MM.1S (cell line): Measurements from ENCODE around the gene RXFP1.

Experiments used
- DNase-seq: peaks from one replicate; pipeline ENCODE4 v3.0.0-alpha.2; 2015
- H2AFZ ChIP-seq: fragments of 300-600 bp; sonication (generic); 2 replicates; pipeline ENCODE4 v1.6.0; 2016; ENCODE audit warnings: antibody characterized with exemption, low read length
- H3F3A ChIP-seq: fragments of 300-600 bp; sonication (generic); 2 replicates; pipeline ENCODE4 v1.6.1; 2016; ENCODE audit warnings: mild to moderate bottlenecking, antibody characterized with exemption, low read length, moderate library complexity, mixed read lengths; ENCODE audit not compliant: insufficient read depth
- H3K27ac ChIP-seq: fragments of 300-600 bp; sonication (generic); 2 replicates; pipeline ENCODE4 v1.5.1; 2016; ENCODE audit warnings: mild to moderate bottlenecking, low read length
- H3K27me3 ChIP-seq: fragments of 300-600 bp; sonication (generic); replicated peaks from 2 replicates; pipeline ENCODE4 v1.6.0; 2016; ENCODE audit warnings: low read length; ENCODE audit not compliant: insufficient read depth
- H3K36me3 ChIP-seq: fragments of 300-600 bp; sonication (generic); replicated peaks from 2 replicates; pipeline ENCODE4 v1.6.1; 2016; ENCODE audit warnings: mild to moderate bottlenecking, low read length, mixed read lengths; ENCODE audit not compliant: insufficient read depth
- H3K4me1 ChIP-seq: fragments of 300-600 bp; sonication (generic); 2 replicates; pipeline ENCODE4 v1.6.1; 2016; ENCODE audit warnings: low read length, mixed read lengths
- H3K4me2 ChIP-seq: fragments of 300-600 bp; sonication (generic); 2 replicates; pipeline ENCODE4 v1.6.0; 2016; ENCODE audit warnings: low read depth, low read length
- H3K4me3 ChIP-seq: fragments of 300-600 bp; sonication (generic); 2 replicates; pipeline ENCODE4 v1.5.1; 2016; ENCODE audit warnings: low read length, mixed read lengths
- H3K79me2 ChIP-seq: fragments of 300-600 bp; sonication (generic); 2 replicates; pipeline ENCODE4 v1.6.1; 2016; ENCODE audit warnings: mixed run types, low read length, mixed read lengths
- H3K9ac ChIP-seq: fragments of 300-600 bp; sonication (generic); 2 replicates; pipeline ENCODE4 v1.6.1; 2016; ENCODE audit warnings: low read length, mixed read lengths
- H3K9me2 ChIP-seq: fragments of 300-600 bp; sonication (generic); replicated peaks from 2 replicates; pipeline ENCODE4 v1.6.1; 2016; ENCODE audit warnings: mild to moderate bottlenecking, low read length, mixed read lengths; ENCODE audit not compliant: insufficient read depth
- H3K9me3 ChIP-seq: fragments of 300-600 bp; sonication (generic); replicated peaks from 2 replicates; pipeline ENCODE4 v1.6.1; 2016; ENCODE audit warnings: mild to moderate bottlenecking, low read length, mixed read lengths; ENCODE audit not compliant: insufficient read depth
- H4K20me1 ChIP-seq: fragments of 300-600 bp; sonication (generic); 2 replicates; pipeline ENCODE4 v1.6.1; 2016; ENCODE audit warnings: mild to moderate bottlenecking, low read length, moderate library complexity, mixed read lengths; ENCODE audit not compliant: insufficient read depth
- CTCF ChIP-seq: fragments of 300-600 bp; sonication (generic); IDR thresholded peaks from 2 replicates; pipeline ENCODE4 v1.5.1; 2016; ENCODE audit warnings: antibody characterized with exemption, low read length, mixed read lengths
- EZH2 ChIP-seq: fragments of 300-600 bp; sonication (generic); optimal IDR thresholded peaks from 2 replicates; pipeline ENCODE3; 2017; ENCODE audit warnings: low read depth, mild to moderate bottlenecking, antibody characterized with exemption, low read length, mixed read lengths
- EZH2phosphoT487 ChIP-seq: fragments of 300-600 bp; sonication (generic); IDR thresholded peaks from 2 replicates; pipeline ENCODE4 v1.6.1; 2018; ENCODE audit warnings: antibody characterized with exemption, low read length

Gene RXFP1

GRCh38 chr4:158490629-158491028, 31.1 kb upstream of the RXFP1 start:
- H3K4me1 ChIP-seq = no peaks in the 10 kb centered on the region
- no peak overlapping the region for H3K9ac ChIP-seq
- TF ChIP-seq EZH2 = no peak
- no peak for TF ChIP-seq EZH2phosphoT487
- TF ChIP-seq CTCF = no peak
- no peaks in the 10 kb centered on the region for H4K20me1 ChIP-seq
- no peaks in the 10 kb centered on the region for H3K36me3 ChIP-seq
- DNase-seq = no peak
- H3K9me3 ChIP-seq = no peaks in the 10 kb centered on the region
- H3F3A ChIP-seq = no peaks in the 10 kb centered on the region
- H2AFZ ChIP-seq = no peak overlapping the region
- no peaks in the 10 kb centered on the region for H3K27me3 ChIP-seq
- no peak overlapping the region for H3K27ac ChIP-seq
- H3K4me2 ChIP-seq = no peak overlapping the region
- no peaks in the 10 kb centered on the region for H3K9me2 ChIP-seq
- H3K79me2 ChIP-seq = no peaks in the 10 kb centered on the region
- H3K4me3 ChIP-seq = no peak overlapping the region

- Histone ChIP-seq H2AFZ (no peak overlapping the region), H3F3A (no peaks in the 10 kb centered on the region), H3K9ac (no peak overlapping the region), H3K4me3 (no peak overlapping the region), H3K9me2 (no peaks in the 10 kb centered on the region), H3K27ac (no peak overlapping the region), H3K9me3 (no peaks in the 10 kb centered on the region), H3K79me2 (no peaks in the 10 kb centered on the region), H3K36me3 (no peaks in the 10 kb centered on the region), H4K20me1 (no peaks in the 10 kb centered on the region), H3K27me3 (no peaks in the 10 kb centered on the region), H3K4me1 (no peaks in the 10 kb centered on the region), H3K4me2 (no peak overlapping the region)
- TF ChIP-seq EZH2phosphoT487 (no peak), CTCF (no peak)
- DNase-seq = no peak
Measured at GRCh38 chr4:158492391-158492790, 29.3 kb upstream of the RXFP1 start.

- Histone ChIP-seq H3F3A (no peaks in the 10 kb centered on the region), H2AFZ (no peak overlapping the region), H3K4me2 (no peak overlapping the region), H3K9me3 (no peaks in the 10 kb centered on the region), H3K27ac (no peak overlapping the region), H3K27me3 (no peaks in the 10 kb centered on the region), H3K9me2 (no peaks in the 10 kb centered on the region), H3K4me1 (no peaks in the 10 kb centered on the region), H3K79me2 (no peaks in the 10 kb centered on the region), H3K36me3 (no peaks in the 10 kb centered on the region), H3K9ac (no peak overlapping the region), H3K4me3 (no peak overlapping the region), H4K20me1 (no peaks in the 10 kb centered on the region)
- DNase-seq = peak; percentile 38
- peak; percentile 59 for TF ChIP-seq CTCF
- no peak for TF ChIP-seq EZH2
- no peak for TF ChIP-seq EZH2phosphoT487
Measured at GRCh38 chr4:158496030-158496741, 25.5 kb upstream of the RXFP1 start.
